Measurements from ENCODE around the gene DDTL.
"Not testable (repeated sequence)": the region's sequence is repeated elsewhere in the genome, so short reads cannot be mapped to it uniquely, and the experiment has no call there.

GRCh38 chr22:23952794-23953405 lies 13.8 kb upstream of the DDTL start:
- TF ChIP-seq CTCF, POLR2A (IDR thresholded peaks at IDR 0.05): not testable (repeated sequence)
